NCI-H510A (cell line): ENCODE measurements around the gene PUS10.
"Not testable (repeated sequence)": the region's sequence is repeated elsewhere in the genome, so short reads cannot be mapped to it uniquely, and the experiment has no call there.

ENCODE experiments used
- DNase-seq: peaks from one replicate; lab custom pipeline; 2025; lab: John Stamatoyannopoulos, UW

PUS10 gene, protein sequence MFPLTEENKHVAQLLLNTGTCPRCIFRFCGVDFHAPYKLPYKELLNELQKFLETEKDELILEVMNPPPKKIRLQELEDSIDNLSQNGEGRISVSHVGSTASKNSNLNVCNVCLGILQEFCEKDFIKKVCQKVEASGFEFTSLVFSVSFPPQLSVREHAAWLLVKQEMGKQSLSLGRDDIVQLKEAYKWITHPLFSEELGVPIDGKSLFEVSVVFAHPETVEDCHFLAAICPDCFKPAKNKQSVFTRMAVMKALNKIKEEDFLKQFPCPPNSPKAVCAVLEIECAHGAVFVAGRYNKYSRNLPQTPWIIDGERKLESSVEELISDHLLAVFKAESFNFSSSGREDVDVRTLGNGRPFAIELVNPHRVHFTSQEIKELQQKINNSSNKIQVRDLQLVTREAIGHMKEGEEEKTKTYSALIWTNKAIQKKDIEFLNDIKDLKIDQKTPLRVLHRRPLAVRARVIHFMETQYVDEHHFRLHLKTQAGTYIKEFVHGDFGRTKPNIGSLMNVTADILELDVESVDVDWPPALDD

GRCh38 chr2:61017556-61018317, at the start of gene PUS10, which contains the start of gene PEX13:
Gene PUS10, minus strand, starts transcription at chr2:61018255. Its CDS starts 6,365 bp downstream, at chr2:61011890.
Gene PEX13, plus strand, starts transcription at chr2:61017720. Its CDS starts 40 bp downstream, at chr2:61017760.
- peak; percentile 63 for DNase-seq

DNA sequence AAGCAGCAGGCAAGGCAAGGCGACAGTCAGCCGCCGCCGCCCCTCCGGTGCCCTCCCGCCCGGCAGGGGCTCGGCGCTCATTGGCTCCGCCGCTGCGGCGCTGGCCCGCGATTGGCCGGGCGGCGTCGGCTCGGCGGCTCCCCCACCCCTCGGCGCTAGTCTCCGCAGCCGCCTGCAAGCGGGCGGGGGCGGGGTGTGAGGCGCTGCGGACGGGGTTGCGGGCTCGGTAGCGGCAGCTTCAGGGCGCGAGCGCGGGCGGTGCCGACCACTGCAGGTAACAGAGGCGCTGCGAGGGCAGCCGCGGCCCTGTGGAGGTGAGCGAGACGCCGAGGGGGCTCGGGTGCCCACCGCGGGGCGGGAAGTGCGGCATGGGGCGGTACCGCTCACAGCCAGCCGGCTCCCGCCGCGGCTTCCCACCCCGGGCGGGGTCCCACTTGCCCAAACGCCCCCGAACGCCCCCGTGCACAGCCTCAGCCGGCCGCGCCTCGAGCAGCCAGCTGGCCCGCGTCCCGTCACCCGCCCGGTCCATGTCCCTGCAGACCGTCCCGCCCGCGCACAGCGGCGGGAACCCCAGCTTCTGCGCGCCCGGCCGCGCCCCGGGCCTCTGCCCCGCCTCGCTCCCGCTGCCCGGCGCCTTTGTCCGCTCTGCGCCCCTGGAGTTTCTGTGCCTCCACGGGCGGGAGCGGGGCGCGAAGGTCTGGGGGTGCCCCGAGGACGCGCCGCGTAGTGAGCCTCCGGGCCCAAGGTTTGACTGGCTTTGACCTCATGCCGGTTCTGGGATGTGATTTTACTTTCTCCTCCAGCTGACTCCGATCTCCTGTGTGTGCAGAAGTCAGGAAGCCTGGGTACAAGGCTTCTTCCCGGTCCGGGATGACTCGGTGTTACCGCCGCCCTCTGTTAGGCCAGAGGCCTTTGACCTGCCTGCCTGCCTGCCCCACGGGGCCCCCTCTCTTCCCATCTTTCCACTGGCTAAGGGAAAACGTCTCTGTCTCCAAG, 48.0 kb upstream of the PUS10 start, which contains the start of gene SANBR:
Gene SANBR, plus strand, starts transcription at position 158 of the 996 bp plus-strand sequence. CDS start 4,480 bp downstream, outside the sequence.
- peak; percentile 87 for DNase-seq

DNA sequence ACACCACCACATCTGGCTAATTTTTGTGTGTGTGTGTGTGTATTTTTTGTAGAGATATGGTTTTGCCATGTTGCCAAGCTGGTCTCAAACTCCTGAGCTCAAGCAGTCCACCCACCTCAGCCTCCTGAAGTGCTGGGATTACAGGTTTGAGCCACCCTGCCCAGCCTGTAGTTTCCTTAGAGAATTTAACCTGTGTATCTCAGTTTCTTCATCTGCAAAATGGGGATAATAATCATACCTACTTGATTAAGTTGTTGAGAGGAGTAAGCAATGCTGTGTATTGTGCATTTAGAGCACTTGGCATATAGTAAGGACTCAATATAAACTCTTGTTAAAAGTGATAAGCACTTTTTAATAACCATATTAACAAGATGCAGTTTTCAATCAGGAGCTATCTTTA, 41.3 kb upstream of the PUS10 start:
- no peak for DNase-seq

DNA sequence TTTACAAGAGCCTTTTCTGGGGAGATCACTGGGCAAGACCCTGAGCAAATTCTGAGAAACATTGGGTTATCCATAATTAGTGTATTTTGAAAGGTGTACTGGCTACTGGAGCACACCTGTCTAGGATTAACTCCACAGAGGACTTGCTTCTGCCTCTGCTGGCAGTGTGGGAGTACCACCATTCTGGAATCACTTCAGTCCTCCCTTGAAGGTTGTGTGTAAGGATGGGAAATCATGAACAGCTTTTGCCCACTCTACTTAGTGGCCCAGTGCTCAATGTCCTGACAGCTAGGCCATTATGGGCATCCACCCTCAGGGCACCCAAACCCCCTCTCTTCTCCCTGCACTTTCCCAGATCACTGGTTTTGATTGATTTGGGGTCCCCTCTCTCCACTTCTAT, 39.5 kb upstream of the PUS10 start:
- DNase-seq, result no peak

- no peak for DNase-seq
Measured at GRCh38 chr2:61055557-61055956, 37.5 kb upstream of the PUS10 start.

GRCh38 chr2:61045999-61046398, 27.9 kb upstream of the PUS10 start:
- DNase-seq, result no peak

DNA sequence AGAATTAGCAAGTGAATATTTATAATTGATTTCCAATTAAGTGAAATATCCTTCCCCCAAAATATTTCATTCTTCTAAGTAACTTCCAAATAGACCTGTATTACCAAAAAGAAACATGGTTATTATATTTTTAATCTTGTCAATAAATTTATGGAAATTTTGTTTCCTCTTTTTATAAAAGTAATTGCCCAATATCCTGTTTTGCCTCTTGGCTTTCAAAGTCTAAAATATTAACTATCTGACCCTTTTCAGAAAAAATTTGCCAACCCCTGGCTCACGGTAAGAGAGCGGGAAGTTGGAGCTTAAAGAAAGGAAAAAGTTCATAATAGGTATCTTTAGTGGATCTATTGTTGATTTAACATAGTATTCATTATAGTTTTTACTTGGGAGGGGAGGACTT, 27.2 kb upstream of the PUS10 start:
- DNase-seq, result no peak

GRCh38 chr2:61044636-61045035, 26.6 kb upstream of the PUS10 start:
- no peak for DNase-seq

GRCh38 chr2:61042807-61043206, 24.8 kb upstream of the PUS10 start:
- DNase-seq, result no peak

DNA sequence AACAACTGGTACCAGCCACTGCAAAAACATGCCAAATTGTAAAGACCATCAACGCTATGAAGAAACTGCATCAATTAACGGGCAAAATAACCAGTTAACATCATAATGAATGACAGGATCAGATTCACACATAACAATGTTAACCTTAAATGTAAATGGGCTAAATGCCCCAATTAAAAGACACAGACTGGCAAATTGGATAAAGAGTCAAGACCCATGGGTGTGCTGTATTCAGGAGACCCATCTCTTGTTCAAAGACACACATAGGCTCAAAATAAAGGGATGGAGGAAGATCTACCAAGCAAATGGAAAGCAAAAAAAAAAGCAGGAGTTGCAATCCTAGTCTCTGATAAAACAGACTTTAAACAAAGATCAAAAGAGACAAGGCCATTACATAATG, 18.6 kb upstream of the PUS10 start:
- DNase-seq, result not testable (repeated sequence)

GRCh38 chr2:61034592-61034991, 16.5 kb upstream of the PUS10 start:
- not testable (repeated sequence) for DNase-seq

GRCh38 chr2:61029533-61029932, 11.5 kb upstream of the PUS10 start:
- no peak for DNase-seq

DNA sequence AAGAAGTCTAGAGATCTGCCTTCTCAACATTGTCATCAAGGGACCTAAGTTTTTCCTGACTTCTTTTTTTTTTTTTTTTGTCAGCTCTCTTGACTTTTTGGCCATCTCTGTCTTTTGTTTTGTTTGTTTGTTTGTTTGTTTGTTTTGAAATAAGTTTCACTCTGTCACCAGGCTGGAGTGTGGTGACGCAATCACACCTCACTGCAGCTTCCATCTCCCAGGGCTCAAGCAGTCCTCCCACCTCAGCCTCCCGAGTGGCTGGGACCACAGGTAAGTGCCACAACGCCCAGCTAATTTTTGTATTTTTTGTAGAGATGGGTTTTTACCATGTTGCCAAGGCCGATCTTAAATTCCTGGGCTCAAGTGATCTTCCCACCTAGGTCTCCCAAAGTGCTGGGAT, 5.6 kb upstream of the PUS10 start:
- no peak for DNase-seq

DNA sequence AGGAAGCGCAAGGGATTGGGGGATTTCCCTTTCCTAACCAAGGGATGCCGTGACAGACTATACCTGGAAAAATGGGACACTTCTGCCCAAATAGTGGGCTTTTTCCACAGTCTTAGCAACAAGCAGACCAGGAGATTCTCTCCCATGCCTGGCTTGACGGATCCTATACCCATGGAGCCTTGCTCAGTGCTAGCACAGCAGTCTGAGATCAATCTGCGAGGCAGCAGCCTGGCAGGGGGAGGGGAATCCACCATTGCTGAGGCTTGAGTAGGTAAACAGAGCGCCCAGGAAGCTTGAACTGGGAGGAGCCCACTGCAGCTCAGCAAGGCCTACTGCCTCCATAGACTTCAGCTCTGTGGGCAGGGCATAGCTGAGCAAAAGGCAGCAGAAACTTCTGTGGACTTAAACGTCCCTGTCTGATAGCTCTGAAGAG, 3.2 kb upstream of the PUS10 start:
- no peak for DNase-seq

- no peak for DNase-seq
Measured at GRCh38 chr2:61018798-61019197, 743 bp upstream of the PUS10 start.

DNA sequence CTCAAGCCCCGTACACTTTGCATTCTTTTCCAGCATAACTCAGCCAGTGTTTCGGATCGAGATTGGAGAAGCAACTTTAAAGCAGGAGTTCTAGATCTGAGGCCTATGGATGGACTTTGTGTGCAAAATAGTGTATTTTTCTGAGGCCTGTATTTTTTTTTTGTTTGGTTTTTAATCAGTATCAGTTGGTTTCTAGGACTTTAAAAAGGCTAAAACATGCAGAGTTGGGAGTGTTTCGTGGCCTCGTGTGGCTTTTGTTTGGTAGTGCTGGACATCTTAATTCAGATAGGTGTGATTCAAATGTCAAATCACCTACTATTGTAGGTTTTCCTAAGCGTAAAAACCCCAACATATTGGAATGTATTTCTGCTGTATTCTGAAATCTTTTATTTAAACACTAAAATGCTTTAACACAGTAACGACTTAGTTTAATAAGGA, 282 bp upstream of the PUS10 start:
- no peak for DNase-seq

GRCh38 chr2:61017003-61017555, 976 bp downstream of the PUS10 start:
- DNase-seq, result peak; percentile 65

GRCh38 chr2:61016392-61017002, 1.6 kb downstream of the PUS10 start:
- DNase-seq, result no peak

- DNase-seq, result no peak
Measured at GRCh38 chr2:61015976-61016375, 2.1 kb downstream of the PUS10 start.

DNA sequence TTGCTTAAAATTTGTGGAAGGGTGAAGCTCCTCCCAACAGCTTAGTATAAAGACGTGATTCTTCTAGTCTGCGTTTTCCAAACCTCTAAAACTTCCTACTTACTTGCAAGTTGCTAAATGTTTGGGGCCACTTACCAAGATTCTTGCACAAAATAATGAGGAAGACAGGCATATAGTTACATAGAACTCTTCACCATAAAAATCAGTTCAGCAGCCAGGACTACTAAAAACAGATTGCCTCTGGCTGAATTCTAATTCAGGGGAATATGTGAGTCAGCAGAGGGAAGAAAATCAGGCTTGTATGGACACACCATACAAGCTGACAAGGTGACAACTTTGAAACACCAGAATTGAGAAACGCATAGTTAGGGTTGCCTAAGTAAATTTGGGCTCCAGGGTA, 3.3 kb downstream of the PUS10 start:
- no peak for DNase-seq

DNA sequence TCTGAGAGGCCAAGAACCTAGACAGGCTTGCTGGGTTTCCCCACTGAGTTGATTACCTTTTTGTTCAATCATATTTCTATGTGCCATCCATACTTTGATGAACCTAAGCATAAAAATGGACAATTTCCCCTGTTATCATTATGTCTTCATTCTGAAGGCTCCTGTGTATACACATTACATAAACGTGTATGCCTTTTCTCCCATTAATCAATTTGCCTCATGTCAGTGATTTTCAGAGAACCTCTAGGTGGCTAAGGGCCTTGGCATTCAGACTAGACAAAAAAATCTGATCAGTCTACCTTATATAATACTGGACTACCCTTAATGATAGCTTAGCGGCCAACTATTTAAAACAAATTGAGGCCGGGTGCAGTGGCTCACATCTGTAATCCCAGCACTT, 4.7 kb downstream of the PUS10 start:
- DNase-seq, result no peak
